Breast epithelium (tissue), 4 donors: ENCODE results near the gene PLXNC1. TPM values are rescaled to one million over a fixed set of nuclear protein-coding genes. Genes with fewer than 3 reads are reported as not detected.

Experiments used
- DNase-seq, 2 donors: peaks; one replicate each; pipeline ENCODE4 v3.0.0-alpha.2; 2019; ENCODE audit warnings: low spot score in 2 of 2
- H3K27ac ChIP-seq, 2 donors: fragments of 200-600 bp; sonication (generic) in 1 of 2; one replicate each; pipeline ENCODE4 v1.5.1; 2016 to 2019; ENCODE audit warnings: mild to moderate bottlenecking in 1 of 2
- H3K27me3 ChIP-seq, 2 donors: fragments of 200-600 bp; sonication (generic) in 1 of 2; one replicate each; pipeline versions ENCODE4 v1.5.1 to v1.6.0; 2017 to 2019; ENCODE audit warnings: control low read depth in 1 of 2, mild to moderate bottlenecking in 1 of 2
- H3K36me3 ChIP-seq: fragments of 200-600 bp; one replicate; pipeline ENCODE4 v1.5.1; 2019
- H3K4me1 ChIP-seq, 2 donors: fragments of 200-600 bp; sonication (generic); one replicate each; pipeline ENCODE4 v1.5.1; 2016 to 2019; ENCODE audit warnings: control low read depth in 1 of 2
- H3K4me3 ChIP-seq, 3 donors: fragments of 200-600 bp; sonication (generic); 1 replicate in 2 of 3; 2 replicates in 1 of 3; pipeline ENCODE4 v1.5.1; 2016 to 2019; ENCODE audit warnings: mild to moderate bottlenecking in 3 of 3, moderate library complexity in 2 of 3
- H3K9me3 ChIP-seq, 2 donors: fragments of 200-600 bp; sonication (generic) in 1 of 2; one replicate each; pipeline ENCODE4 v1.5.1; 2016 to 2019; ENCODE audit warnings: control low read depth in 1 of 2
- CTCF ChIP-seq, 3 donors: fragments of 450-650 bp; IDR thresholded peaks; one replicate each; pipeline ENCODE4 v1.5.1; 2016 to 2017; ENCODE audit warnings: antibody characterized with exemption in 3 of 3, mild to moderate bottlenecking in 3 of 3, moderate library complexity in 3 of 3
- POLR2A ChIP-seq: fragments of 450-650 bp; IDR thresholded peaks from one replicate; pipeline ENCODE4 v1.6.1; 2016; ENCODE audit warnings: antibody characterized with exemption, mild to moderate bottlenecking, moderate library complexity
- POLR2AphosphoS5 ChIP-seq, 3 donors: sonication (generic); formaldehyde crosslinking; IDR thresholded peaks; one replicate each; pipeline ENCODE4 v1.6.1; 2017; ENCODE audit warnings: antibody characterized with exemption in 3 of 3
- intact Hi-C: fragments of 100-400 bp; cut with DNase I; formaldehyde crosslinking; loops from one replicate; pipeline ENCODE4 v1.15.1; 2023; ENCODE audit warnings: low total_unique reads
- total RNA-seq, 3 donors: library from RNA; depleted of rRNA; stranded (reverse); fragments of >200 nt; gene quantifications; one replicate each; pipeline ENCODE4 v1.1.0, GENCODE V29; 2016

Gene PLXNC1
- total RNA-seq, 3 donors from 2014 or later = 7.5 to 21.4 (median 8.2) TPM

DNA sequence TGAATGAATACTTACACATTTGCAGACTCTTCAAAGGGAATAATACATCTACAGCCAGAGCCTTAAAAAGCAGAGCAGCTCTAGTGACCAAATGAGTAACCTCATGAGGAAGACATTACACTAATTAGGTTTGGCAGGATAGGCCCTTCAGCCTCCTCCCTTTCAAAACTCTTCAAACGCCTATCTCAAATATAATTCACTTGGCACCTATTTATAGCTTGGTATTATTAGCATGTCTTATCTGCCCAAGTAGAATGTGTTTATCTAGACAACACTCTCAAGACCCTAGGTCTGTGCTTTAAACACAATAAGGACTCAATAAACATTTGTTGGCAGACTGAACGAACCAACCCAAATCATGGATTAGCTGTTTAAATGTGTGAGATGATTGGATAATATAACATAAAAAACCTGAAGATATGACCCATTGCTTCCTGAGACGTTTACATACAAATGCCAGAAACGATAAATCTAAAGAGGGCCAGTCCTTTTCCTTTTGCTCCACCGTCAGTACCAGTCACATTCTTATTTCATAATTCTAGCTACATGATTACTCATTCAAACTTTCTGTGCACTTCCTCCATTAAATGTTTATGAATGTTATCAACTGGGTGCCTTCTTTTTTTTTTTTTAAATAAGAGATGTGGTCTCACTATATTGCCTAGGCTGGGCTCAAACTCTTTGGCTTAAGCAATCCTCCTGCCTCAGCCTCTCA, 188.0 kb downstream of the PLXNC1 start:
- no peak overlapping the region for H3K27ac ChIP-seq
- no peaks in the 10 kb centered on the region for H3K36me3 ChIP-seq
- H3K4me1 ChIP-seq = no peaks in the 10 kb centered on the region
- intact Hi-C loops = no loop called here
- H3K9me3 ChIP-seq = no peaks in the 10 kb centered on the region
- no peak for DNase-seq
- no peak overlapping the region for H3K4me3 ChIP-seq
- TF ChIP-seq POLR2AphosphoS5 (IDR thresholded peaks at IDR 0.05) = no peak
- no peaks in the 10 kb centered on the region for H3K27me3 ChIP-seq

DNA sequence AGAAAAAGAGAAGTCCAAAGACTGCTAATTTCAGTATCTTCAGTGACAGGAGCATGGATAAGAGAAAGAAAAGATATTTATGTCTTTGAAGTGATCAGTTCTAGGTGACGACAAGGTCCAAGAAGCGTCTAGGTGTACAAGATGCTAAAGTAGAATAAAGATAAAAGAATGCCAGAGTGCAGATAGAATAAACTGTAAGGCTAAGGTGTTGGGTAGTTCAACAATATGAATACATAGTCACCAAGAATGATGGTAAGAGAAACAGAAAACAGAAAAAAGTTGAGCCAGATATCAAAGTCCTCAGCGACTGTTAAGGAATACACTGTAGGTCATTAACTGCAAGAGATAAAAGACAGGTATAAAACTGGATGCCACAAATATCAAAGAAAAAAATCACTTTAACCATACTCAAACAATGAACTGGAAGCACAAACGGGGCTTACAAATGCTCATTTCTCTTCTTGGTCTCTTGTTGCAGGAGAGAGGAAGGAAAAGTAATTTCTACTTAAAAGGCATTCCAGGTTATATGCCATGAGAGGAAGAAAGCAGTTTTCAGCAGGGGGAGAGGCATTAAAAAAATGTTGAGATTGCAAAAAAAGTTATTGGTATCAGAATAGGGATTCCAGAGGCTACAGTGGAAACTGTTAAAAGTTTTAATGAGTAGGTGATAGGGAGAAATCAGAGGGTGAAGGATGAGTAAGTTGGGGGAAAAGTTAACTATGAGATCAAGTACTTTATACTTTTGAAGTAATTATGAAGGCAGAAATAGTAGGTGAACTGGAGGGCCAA, 189.8 kb downstream of the PLXNC1 start:
- no peaks in the 10 kb centered on the region for H3K4me1 ChIP-seq
- no peaks in the 10 kb centered on the region for H3K36me3 ChIP-seq
- H3K9me3 ChIP-seq = no peaks in the 10 kb centered on the region
- DNase-seq = no peak
- no peaks in the 10 kb centered on the region for H3K27me3 ChIP-seq
- TF ChIP-seq POLR2AphosphoS5 (IDR thresholded peaks at IDR 0.05) (no peak), CTCF (IDR thresholded peaks at IDR 0.05) (no peak), POLR2A (no peak)
- intact Hi-C loops = no loop called here
- no peak overlapping the region for H3K27ac ChIP-seq
- H3K4me3 ChIP-seq = no peak overlapping the region

- intact Hi-C loops = no loop called here
- Histone ChIP-seq H3K4me1 (no peaks in the 10 kb centered on the region), H3K27ac (no peak overlapping the region), H3K27me3 (no peaks in the 10 kb centered on the region), H3K36me3 (no peaks in the 10 kb centered on the region), H3K4me3 (no peak overlapping the region), H3K9me3 (no peaks in the 10 kb centered on the region)
- TF ChIP-seq POLR2A = no peak
- TF ChIP-seq POLR2AphosphoS5 (IDR thresholded peaks at IDR 0.05) = no peak
- no peak for TF ChIP-seq CTCF (IDR thresholded peaks at IDR 0.05)
- no peak for DNase-seq
Observed at GRCh38 chr12:94340573-94340972, 192.2 kb downstream of the PLXNC1 start.

- intact Hi-C loops = no loop called here
- H3K4me1 ChIP-seq = no peaks in the 10 kb centered on the region
- H3K27ac ChIP-seq = no peak overlapping the region
- H3K4me3 ChIP-seq = no peak overlapping the region
- H3K36me3 ChIP-seq = no peaks in the 10 kb centered on the region
- H3K27me3 ChIP-seq = no peaks in the 10 kb centered on the region
- DNase-seq = no peak
- no peak for TF ChIP-seq POLR2A
- no peak for TF ChIP-seq CTCF (IDR thresholded peaks at IDR 0.05)
- no peak for TF ChIP-seq POLR2AphosphoS5 (IDR thresholded peaks at IDR 0.05)
- H3K9me3 ChIP-seq = peaks cover 15 to 23% of the 10 kb centered on the region in 2 donors
Observed at GRCh38 chr12:94353130-94353529, 204.8 kb downstream of the PLXNC1 start.
